ENCODE measurements around the gene HSFY1.
"Not testable (repeated sequence)": the region's sequence is repeated elsewhere in the genome, so short reads cannot be mapped to it uniquely, and the experiment has no call there.

Gene HSFY1, protein sequence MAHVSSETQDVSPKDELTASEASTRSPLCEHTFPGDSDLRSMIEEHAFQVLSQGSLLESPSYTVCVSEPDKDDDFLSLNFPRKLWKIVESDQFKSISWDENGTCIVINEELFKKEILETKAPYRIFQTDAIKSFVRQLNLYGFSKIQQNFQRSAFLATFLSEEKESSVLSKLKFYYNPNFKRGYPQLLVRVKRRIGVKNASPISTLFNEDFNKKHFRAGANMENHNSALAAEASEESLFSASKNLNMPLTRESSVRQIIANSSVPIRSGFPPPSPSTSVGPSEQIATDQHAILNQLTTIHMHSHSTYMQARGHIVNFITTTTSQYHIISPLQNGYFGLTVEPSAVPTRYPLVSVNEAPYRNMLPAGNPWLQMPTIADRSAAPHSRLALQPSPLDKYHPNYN

DNA sequence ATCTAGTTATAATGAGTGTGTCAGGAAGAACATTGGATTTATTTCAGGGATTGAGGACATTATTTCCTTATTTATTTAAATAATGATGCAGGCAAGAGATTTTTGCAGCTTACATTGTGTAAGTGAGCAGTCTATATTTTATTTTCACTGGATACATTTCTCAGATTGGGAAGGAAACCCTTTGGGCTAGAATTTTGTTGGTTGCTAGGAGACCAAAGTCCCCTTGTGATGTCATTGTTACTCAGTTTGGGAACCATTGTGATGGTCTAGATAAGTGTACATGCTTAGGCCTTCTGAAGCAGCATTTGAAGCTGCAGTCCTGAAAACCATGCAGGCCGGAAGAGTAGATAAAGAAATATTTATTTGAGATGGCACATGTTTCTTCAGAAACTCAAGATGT lies at the start of gene HSFY1:
HSFY1 (plus strand) TSS at position 301 of the 400 bp plus-strand sequence; CDS start at position 369, 68 bp downstream.
- DNase-seq (ENCODE audit: low read depth), result not testable (repeated sequence)

DNA sequence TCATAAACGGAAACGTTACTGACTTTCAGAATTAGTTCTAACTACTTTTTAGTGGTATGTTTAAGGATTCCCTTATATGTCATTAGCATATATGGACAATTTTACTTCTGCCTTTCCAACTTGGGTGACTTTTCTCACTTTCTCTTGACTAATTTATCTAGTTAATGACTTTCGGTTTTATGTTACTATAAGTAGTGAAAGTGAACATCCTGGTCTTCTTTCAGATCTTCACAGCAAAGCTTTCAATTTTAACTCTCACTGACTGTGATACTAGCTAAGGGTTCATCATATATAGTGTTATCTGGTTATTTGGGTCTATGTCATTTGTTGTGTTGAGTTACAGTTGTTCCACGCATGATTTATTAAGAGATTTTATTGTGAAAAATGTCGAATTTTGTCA lies 42.3 kb upstream of the HSFY1 start:
- not testable (repeated sequence) for DNase-seq (ENCODE audit: low read depth)

DNA sequence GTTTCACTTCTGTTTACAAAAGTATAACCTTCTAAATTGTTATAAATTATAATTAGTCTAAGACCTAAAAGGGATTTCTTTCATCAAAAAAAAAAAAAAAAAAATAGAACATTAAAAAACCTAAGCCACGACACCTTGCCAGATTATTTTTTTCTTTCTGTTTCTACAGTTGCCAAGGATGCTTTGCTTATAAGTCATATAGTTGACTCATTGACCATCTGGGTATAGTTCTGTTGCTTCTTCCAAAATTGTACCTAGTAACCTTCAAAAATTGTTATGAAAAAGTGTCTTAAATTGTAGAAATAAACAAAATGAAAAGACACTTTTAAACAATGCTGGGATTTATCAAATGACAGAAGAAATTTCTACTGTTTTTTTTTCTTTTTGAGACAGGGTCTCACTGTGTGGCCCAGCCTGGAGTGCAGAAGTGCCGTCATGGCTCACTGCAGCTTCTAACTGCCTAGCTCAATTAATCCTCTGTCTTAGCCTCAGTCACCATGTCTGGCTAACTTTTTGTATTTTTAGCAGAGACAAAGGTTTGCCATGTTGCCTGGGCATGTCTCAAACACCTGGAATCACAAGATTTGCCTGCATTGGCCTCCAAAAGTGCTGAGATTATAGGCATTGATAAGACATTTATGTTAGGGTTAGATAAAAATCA lies 15.4 kb upstream of the HSFY1 start:
- not testable (repeated sequence) for DNase-seq (ENCODE audit: low read depth)

DNA sequence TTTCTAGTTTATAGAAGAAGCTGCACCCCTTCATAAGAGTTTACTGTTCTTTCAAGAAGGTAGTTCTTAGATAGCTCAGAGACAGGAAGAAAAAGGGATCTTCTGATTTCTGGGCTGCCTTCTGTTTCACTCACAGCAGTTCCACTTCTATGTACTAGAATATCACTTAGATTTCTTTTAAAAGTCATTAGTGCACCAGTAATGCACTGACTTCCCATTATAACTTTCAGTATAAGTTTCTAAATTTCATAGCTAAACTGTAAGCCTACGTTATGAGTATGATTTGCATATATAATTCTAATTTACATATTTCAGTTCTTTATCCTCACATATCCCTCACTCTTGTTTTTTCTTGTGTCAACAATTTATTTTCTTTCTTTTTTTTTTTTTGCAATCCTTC lies 7.6 kb upstream of the HSFY1 start:
- not testable (repeated sequence) for DNase-seq (ENCODE audit: low read depth)

DNA sequence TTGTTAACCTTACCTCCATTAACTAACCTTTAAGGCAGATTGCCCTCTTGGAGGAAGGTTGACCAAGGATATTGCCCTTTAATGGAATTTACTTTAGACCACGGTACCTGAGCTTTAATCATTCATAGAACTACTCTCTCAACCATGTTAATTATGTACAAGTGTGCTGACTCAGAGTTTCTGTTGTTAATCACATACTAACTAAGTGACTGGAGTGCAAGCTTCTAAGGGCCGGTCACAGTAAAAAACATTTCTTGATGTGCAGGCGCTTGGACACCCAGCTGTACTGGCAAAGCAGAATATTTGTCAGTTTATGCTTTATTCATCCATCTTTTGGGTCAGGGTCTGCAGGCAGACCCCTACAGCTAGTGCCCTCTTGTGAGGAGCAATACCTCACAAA lies 6.6 kb downstream of the HSFY1 start:
- not testable (repeated sequence) for DNase-seq (ENCODE audit: low read depth)

DNA sequence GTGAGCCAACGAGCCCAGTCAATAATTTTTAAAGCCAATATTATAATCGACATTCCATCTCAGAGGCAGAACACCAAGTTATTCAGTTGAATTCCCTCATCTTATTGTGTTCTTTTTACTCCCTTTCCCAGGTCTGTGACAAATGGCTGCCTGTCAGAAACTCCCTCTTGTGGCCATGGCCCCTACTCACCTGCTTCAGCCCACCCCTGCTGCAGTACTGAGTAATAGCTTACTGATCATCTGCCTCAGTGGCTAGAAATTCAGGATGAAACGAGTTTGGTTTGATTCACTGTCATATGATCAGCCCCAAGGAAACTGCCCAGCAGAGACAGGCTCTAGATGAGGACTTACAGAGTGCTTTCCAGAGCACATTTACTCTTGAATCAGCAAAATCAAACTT lies 19.4 kb downstream of the HSFY1 start:
- DNase-seq (ENCODE audit: low read depth), result not testable (repeated sequence)
